ENCODE data around the gene PPM1K. TPM values are rescaled to one million over a fixed set of nuclear protein-coding genes. Genes with fewer than 3 reads are reported as not detected.

The PPM1K gene
- total RNA-seq, 1 experiment from 2014 or later = 10.4 TPM

DNA sequence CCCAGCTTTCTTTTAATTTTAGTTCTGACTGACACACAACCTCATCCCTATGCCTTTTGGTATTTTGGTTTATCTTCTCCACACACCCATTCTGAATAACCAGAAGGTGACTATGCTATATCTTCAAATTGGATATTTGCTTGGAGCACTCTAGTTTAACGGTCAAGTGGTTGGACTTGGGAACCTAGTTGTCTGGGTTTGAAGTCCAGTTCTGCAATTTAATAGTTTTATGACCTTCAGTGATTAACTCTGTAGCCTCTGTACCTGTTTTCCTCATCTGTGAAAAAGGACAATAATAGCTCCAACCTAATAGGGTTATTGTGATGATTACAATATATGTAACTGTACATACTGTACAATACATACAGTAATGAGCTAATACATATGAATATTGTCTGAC is 20.0 kb downstream of the PPM1K start:
- Histone ChIP-seq H2AFZ (ENCODE audit: low read length) (no peak overlapping the region), H3K18ac (ENCODE audit: insufficient read length, low read depth, low read length) (no peak overlapping the region), H3K9me3 (ENCODE audit: control insufficient read depth, low read depth, low read length) (no peaks in the 10 kb centered on the region), H3K4me2 (ENCODE audit: insufficient read depth, insufficient read length, low read length) (no peak overlapping the region), H3K4ac (ENCODE audit: low read depth, low read length) (no peak overlapping the region), H4K8ac (replicated peaks; ENCODE audit: insufficient read length, low read depth, low read length) (no peak overlapping the region), H4K5ac (ENCODE audit: insufficient read length, low read depth, low read length) (no peak overlapping the region), H2BK120ac (ENCODE audit: low read depth, low read length, poor library complexity, severe bottlenecking) (no peak overlapping the region), H3K9ac (ENCODE audit: extremely low read depth, insufficient read length, low read length) (no peak overlapping the region), H3K23me2 (ENCODE audit: insufficient read length, low read depth, low read length, poor library complexity, severe bottlenecking) (no peaks in the 10 kb centered on the region), H3K27ac (ENCODE audit: insufficient read length, low read depth, low read length) (no peak overlapping the region), H4K91ac (ENCODE audit: insufficient read length, low read depth, low read length) (no peak overlapping the region), H3K79me2 (ENCODE audit: insufficient read depth, low read length) (no peaks in the 10 kb centered on the region), H3K23ac (ENCODE audit: insufficient read length, low read depth, low read length) (no peak overlapping the region), H3T11ph (ENCODE audit: low read length) (no peak overlapping the region), H2BK15ac (ENCODE audit: low read depth, low read length) (no peak overlapping the region), H3K56ac (ENCODE audit: insufficient read length, low read depth, low read length) (no peak overlapping the region), H3K79me1 (ENCODE audit: insufficient read depth, low read depth, low read length, poor library complexity, severe bottlenecking) (no peaks in the 10 kb centered on the region), H3K4me1 (ENCODE audit: insufficient read depth, low read length) (no peaks in the 10 kb centered on the region), H4K20me1 (ENCODE audit: control insufficient read depth, insufficient read depth, insufficient read length) (no peaks in the 10 kb centered on the region), H2BK12ac (ENCODE audit: insufficient read length, low read depth, low read length) (no peak overlapping the region), H3K27me3 (ENCODE audit: insufficient read depth, low read length) (no peaks in the 10 kb centered on the region), H2BK20ac (ENCODE audit: low read depth, low read length, poor library complexity, severe bottlenecking) (no peak overlapping the region), H2AK5ac (ENCODE audit: insufficient read length, low read length) (no peak overlapping the region), H2BK5ac (ENCODE audit: insufficient read length, low read length) (no peak overlapping the region), H3K14ac (ENCODE audit: insufficient read depth, low read length) (no peak overlapping the region)
- no peak overlapping the region for H3K27ac Mint-ChIP-seq
- no peaks in the 10 kb centered on the region for H3K4me1 Mint-ChIP-seq
- H3K27me3 Mint-ChIP-seq (ENCODE audit: low read depth) = no peaks in the 10 kb centered on the region
- H3K9me3 Mint-ChIP-seq = no peaks in the 10 kb centered on the region
- peaks cover 2 to 17% (median 10%) of the 10 kb centered on the region in 3 experiments; a peak in 4 of 7 replicates for H3K36me3 Mint-ChIP-seq (ENCODE audit: insufficient read depth in 1 of 3, low read depth in 3 of 3)
- no peak overlapping the region for H3K4me3 Mint-ChIP-seq
- TF ChIP-seq, protein P1, sequence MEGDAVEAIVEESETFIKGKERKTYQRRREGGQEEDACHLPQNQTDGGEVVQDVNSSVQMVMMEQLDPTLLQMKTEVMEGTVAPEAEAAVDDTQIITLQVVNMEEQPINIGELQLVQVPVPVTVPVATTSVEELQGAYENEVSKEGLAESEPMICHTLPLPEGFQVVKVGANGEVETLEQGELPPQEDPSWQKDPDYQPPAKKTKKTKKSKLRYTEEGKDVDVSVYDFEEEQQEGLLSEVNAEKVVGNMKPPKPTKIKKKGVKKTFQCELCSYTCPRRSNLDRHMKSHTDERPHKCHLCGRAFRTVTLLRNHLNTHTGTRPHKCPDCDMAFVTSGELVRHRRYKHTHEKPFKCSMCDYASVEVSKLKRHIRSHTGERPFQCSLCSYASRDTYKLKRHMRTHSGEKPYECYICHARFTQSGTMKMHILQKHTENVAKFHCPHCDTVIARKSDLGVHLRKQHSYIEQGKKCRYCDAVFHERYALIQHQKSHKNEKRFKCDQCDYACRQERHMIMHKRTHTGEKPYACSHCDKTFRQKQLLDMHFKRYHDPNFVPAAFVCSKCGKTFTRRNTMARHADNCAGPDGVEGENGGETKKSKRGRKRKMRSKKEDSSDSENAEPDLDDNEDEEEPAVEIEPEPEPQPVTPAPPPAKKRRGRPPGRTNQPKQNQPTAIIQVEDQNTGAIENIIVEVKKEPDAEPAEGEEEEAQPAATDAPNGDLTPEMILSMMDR (conservative IDR thresholded peaks at IDR 0.05) = no peak
- no CpG with 5 or more reads among the region's 1 CpG for WGBS (ENCODE audit: extremely low coverage, insufficient read length, low lambda C conversion rate)
- DNase-seq = no peak

Data from H9 (cell line).